Body of pancreas (tissue), 4 donors: ENCODE results near the gene HDHD3. TPM values are rescaled to one million over a fixed set of nuclear protein-coding genes. Genes with fewer than 3 reads are reported as not detected.
"Not testable (repeated sequence)": the region's sequence is repeated elsewhere in the genome, so short reads cannot be mapped to it uniquely, and the experiment has no call there.

Source experiments
- ATAC-seq: fragments of 150-250 bp; one replicate; pipeline ENCODE4 v1.9.1; 2016
- DNase-seq, 4 donors: peaks; one replicate each; pipeline ENCODE4 v3.0.0-alpha.2; 2019
- H3K27ac ChIP-seq, 4 donors: fragments of 200-600 bp; sonication (generic); 1 replicate in 3 of 4; 2 replicates in 1 of 4; pipeline versions ENCODE4 v1.5.1 to v1.6.1; 2016 to 2019; ENCODE audit warnings: mild to moderate bottlenecking in 1 of 4, mixed read lengths in 1 of 4, moderate library complexity in 1 of 4
- H3K27me3 ChIP-seq, 2 donors: fragments of 200-600 bp; sonication (generic); one replicate each; pipeline ENCODE4 v1.6.0; 2016; ENCODE audit warnings: mild to moderate bottlenecking in 1 of 2
- H3K36me3 ChIP-seq, 2 donors: fragments of 200-600 bp; sonication (generic); replicated peaks in 1 of 2; 2 replicates each; pipeline ENCODE4 v1.5.1; 2016; ENCODE audit warnings: low read depth in 2 of 2; ENCODE audit not compliant: insufficient read depth in 1 of 2
- H3K4me1 ChIP-seq: fragments of 200-600 bp; sonication (generic); one replicate; pipeline ENCODE4 v1.6.0; 2016
- H3K4me3 ChIP-seq, 2 donors: fragments of 200-600 bp; sonication (generic); 1 replicate in 1 of 2; 2 replicates in 1 of 2; pipeline ENCODE4 v1.5.1; 2016 to 2019
- H3K9me3 ChIP-seq, 3 donors: fragments of 200-600 bp; sonication (generic); 1 replicate in 2 of 3; 2 replicates in 1 of 3; pipeline ENCODE4 v1.5.1; 2016
- CTCF ChIP-seq, 7 experiments: fragments of 450-650 bp in 4 of 7; fragments of 200-600 bp in 3 of 7; sonication (generic) in 3 of 7; IDR thresholded peaks; one replicate each; pipeline ENCODE4 v1.5.1; 2016 to 2019; ENCODE audit warnings: antibody characterized with exemption in 7 of 7
- POLR2A ChIP-seq, 3 donors: fragments of 450-650 bp; IDR thresholded peaks; one replicate each; pipeline ENCODE4 v1.6.1; 2016; ENCODE audit warnings: antibody characterized with exemption in 3 of 3, mild to moderate bottlenecking in 2 of 3
- WGBS, 2 donors: methylation state at CpG; one replicate each; pipeline ENCODE4 v1.1.5; 2017; 5-methylcytosine and 5-hydroxymethylcytosine counted together
- intact Hi-C: fragments of 100-400 bp; cut with DNase I; formaldehyde crosslinking; loops from one replicate; pipeline ENCODE4 v1.15.1; 2023
- total RNA-seq, 2 donors: library from RNA; depleted of rRNA; stranded (reverse); fragments of >200 nt; gene quantifications; one replicate each; pipeline ENCODE4 v1.1.0, GENCODE V29; 2016

HDHD3 gene
- total RNA-seq, 2 donors from 2014 or later, result 38.9 to 51.9 TPM

GRCh38 chr9:113387560-113388230 is 10.9 kb upstream of the HDHD3 start:
- H3K36me3 ChIP-seq, result peaks cover 0 to 15% of the 10 kb centered on the region in 2 donors
- peak; percentile 74 to 86 (median 82) for DNase-seq
- TF ChIP-seq POLR2A (IDR thresholded peaks at IDR 0.05), result peak in 1 of 3 donors; percentile 24
- TF ChIP-seq CTCF (IDR thresholded peaks at IDR 0.05), result no peak
- intact Hi-C loops, result no loop called here
- H3K27ac ChIP-seq, result peak overlapping the region; percentile 68 to 87 (median 75)
- peak; percentile 85 for ATAC-seq
- H3K4me3 ChIP-seq, result no peak overlapping the region
- H3K4me1 ChIP-seq, result peaks cover 61% of the 10 kb centered on the region
- no peaks in the 10 kb centered on the region for H3K27me3 ChIP-seq
- no peaks in the 10 kb centered on the region for H3K9me3 ChIP-seq
- 15 to 17% methylated on average over 7 to 9 of the region's 9 CpGs for WGBS, 2 donors

DNA sequence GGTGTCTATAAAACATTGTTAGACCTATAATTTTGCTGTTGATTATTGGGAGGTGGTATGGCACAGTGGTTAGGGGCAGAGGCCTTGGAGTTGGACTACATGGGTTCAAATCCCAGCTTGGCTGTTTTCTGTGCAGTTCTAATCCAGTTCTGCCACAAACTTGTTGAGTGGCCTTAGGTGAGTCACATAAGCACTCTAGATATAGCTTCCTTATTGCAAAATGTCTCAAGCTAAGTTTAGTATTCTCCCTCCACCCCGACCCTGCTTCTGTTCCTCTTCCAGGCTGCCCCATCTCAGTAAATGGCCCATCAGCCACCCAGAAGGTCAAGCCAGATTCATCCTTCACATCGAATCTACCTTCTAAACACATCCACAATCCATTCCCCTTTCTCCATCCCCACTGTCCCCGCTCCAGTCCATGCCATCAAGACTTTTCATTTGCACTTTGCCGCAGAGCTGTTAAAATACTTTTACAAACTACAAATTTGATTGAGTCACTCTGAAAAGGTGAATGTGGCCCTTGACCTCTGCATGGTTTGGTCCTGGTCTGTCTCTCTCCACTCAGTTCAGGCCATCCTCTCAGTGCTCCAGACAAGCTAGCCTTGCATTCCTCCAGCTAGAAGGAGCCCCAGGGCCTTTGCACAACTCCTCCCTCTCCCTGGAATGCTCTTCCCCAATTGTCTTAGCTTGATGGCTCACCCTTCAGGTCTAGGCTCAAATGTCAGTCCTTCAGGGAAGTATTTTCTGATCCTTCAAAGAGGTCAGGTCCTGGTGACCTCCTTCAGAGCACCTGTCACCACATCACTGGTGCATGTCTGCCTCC is 10.0 kb upstream of the HDHD3 start:
- peaks cover 69% of the 10 kb centered on the region for H3K4me1 ChIP-seq
- no peaks in the 10 kb centered on the region for H3K27me3 ChIP-seq
- DNase-seq, result no peak
- intact Hi-C loops, result no loop called here
- H3K36me3 ChIP-seq, result peaks cover 0 to 10% of the 10 kb centered on the region in 2 donors
- 82 to 93% methylated on average over 4 of the region's 4 CpGs for WGBS, 2 donors
- H3K9me3 ChIP-seq, result no peaks in the 10 kb centered on the region
- H3K4me3 ChIP-seq, result no peak overlapping the region
- H3K27ac ChIP-seq, result peak overlapping the region; percentile 68 to 87 (median 75)
- no peak for ATAC-seq
- TF ChIP-seq POLR2A (IDR thresholded peaks at IDR 0.05), result no peak
- no peak for TF ChIP-seq CTCF (IDR thresholded peaks at IDR 0.05)

DNA sequence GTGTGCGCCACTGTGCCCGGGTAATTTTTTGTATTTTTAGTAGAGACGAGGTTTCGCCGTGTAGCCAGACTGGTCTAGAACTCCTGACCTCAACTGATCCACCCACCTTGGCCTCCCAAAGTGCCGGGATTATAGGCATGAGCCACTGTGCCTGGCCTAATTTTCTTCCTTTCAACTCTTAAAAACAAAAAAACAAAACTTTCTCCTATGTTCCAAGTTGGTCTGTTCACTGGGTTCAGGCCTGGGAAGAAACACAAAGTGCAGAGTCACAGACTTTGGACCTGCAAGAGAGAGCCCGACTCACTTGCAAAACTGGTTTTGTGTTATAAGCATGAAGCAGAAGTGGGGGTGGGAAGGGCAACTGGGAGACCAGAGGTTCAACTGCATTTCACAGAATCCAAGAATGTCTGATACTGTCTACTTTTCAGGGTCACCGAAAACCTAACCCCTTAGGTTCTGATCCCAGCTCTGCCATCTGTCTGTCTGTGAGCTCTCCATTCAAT is 5.2 kb upstream of the HDHD3 start:
- DNase-seq (peak; percentile 82 to 94 (median 90)), ATAC-seq (peak; percentile 95)
- Histone ChIP-seq H3K27me3 (no peaks in the 10 kb centered on the region), H3K4me3 (no peak overlapping the region), H3K27ac (peak overlapping the region; percentile 88 to 99 (median 98)), H3K36me3 (no peaks in the 10 kb centered on the region), H3K4me1 (peaks cover 83% of the 10 kb centered on the region), H3K9me3 (no peaks in the 10 kb centered on the region)
- intact Hi-C loops, result no loop called here
- WGBS, 2 donors, result 16 to 21% methylated on average over 8 of the region's 8 CpGs
- TF ChIP-seq CTCF (IDR thresholded peaks at IDR 0.05) (no peak), POLR2A (IDR thresholded peaks at IDR 0.05) (no peak)

GRCh38 chr9:113381441-113381840 is 4.7 kb upstream of the HDHD3 start:
- ATAC-seq, H3K9me3 ChIP-seq, DNase-seq, H3K36me3 ChIP-seq, H3K27me3 ChIP-seq, H3K4me3 ChIP-seq, intact Hi-C loops: not testable (repeated sequence)
- Histone ChIP-seq H3K4me1 (peaks cover 78% of the 10 kb centered on the region), H3K27ac (peak overlapping the region; percentile 88 to 99 (median 98))
- WGBS, 2 donors, result 44 to 53% methylated on average over 5 to 7 of the region's 7 CpGs

GRCh38 chr9:113380869-113381378 is 4.1 kb upstream of the HDHD3 start:
- DNase-seq (peak in 1 of 4 donors; percentile 50), ATAC-seq (no peak)
- TF ChIP-seq CTCF (IDR thresholded peaks at IDR 0.05) (no peak), POLR2A (IDR thresholded peaks at IDR 0.05) (peak in 1 of 3 donors; percentile 15)
- Histone ChIP-seq H3K4me1 (peaks cover 73% of the 10 kb centered on the region), H3K36me3 (no peaks in the 10 kb centered on the region), H3K9me3 (no peaks in the 10 kb centered on the region), H3K4me3 (no peak overlapping the region), H3K27ac (peak overlapping the region; percentile 88 to 99 (median 98)), H3K27me3 (no peaks in the 10 kb centered on the region)
- intact Hi-C loops, result no loop called here
- 6 to 35% methylated on average over 1 of the region's 1 CpG for WGBS, 2 donors

DNA sequence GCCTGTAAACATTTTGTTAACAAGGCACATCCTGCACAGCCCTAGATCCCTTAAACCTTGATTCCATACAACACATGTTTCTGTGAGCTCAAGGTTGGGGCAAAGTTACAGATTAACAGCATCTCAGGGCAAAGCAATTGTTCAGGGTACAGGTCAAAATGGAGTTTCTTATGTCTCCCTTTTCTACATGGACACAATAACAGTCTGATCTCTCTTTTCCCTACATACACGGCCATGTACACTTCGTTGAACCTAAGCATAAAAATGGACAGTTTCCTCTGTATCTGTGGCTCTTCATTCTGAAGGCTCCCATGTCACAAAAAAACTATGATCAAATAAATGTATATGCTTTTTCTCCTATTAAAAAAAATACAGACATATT is 3.0 kb upstream of the HDHD3 start:
- H3K27ac ChIP-seq, result peak overlapping the region; percentile 72 to 99 (median 98)
- H3K9me3 ChIP-seq, H3K4me3 ChIP-seq, DNase-seq, intact Hi-C loops, H3K36me3 ChIP-seq, H3K27me3 ChIP-seq, ATAC-seq: not testable (repeated sequence)
- 50 to 51% methylated on average over 2 of the region's 2 CpGs for WGBS, 2 donors
- H3K4me1 ChIP-seq, result peaks cover 75% of the 10 kb centered on the region

DNA sequence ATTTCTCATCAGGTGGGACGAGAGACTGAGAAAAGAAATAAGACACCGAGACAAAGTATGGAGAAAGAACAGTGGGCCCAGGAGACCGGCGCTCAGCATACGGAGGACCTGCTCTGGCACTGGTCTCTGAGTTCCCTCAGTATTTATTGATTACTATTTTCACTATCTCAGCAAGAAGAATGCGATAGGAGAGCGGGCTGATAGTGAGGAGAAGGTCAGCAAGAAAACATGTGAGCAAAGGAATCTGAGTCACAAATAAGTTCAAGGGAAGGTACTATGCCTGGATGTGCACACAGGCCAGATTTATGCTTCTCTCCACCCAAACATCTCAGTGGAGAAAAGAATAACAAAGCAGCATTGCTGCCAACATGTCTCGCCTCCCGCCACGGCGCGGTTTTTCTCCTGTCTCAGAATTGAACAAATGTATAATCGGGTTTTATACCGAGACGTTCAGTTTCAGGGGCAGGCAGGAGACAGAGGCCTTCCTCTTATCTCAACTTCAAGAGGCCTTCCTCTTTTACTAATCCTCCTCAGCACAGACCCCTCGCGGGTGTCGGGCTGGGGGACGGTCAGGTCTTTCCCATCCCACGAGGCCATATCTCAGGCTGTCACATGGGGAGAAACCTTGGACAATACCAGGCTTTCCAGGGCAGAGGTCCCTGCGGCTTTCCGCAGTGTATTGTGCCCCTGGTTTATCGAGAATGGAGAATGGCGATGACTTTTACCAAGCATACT is 2.5 kb upstream of the HDHD3 start:
- 10 to 14% methylated on average over 23 to 24 of the region's 24 CpGs for WGBS, 2 donors
- H3K27me3 ChIP-seq, intact Hi-C loops, H3K4me3 ChIP-seq, ATAC-seq, H3K36me3 ChIP-seq, H3K9me3 ChIP-seq: not testable (repeated sequence)
- DNase-seq, result peak; percentile 44 to 70 (median 52)
- H3K27ac ChIP-seq, result peak overlapping the region; percentile 72 to 99 (median 98)
- H3K4me1 ChIP-seq, result peaks cover 81% of the 10 kb centered on the region
